GM23248 (cell line): Measurements from ENCODE around the gene PANX1.

Source experiments
- EZH2 ChIP-seq: fragments of 200-600 bp; sonication (generic); IDR thresholded peaks from 2 replicates; pipeline ENCODE4 v1.6.1; 2018; ENCODE audit warnings: antibody characterized with exemption, mild to moderate bottlenecking; ENCODE audit not compliant: insufficient read depth, poor library complexity, severe bottlenecking
- EZH2phosphoT487 ChIP-seq: fragments of 200-600 bp; sonication (generic); IDR thresholded peaks from 2 replicates; pipeline ENCODE4 v1.6.1; 2018; ENCODE audit warnings: antibody characterized with exemption, moderate library complexity, mild to moderate bottlenecking, low read depth; ENCODE audit not compliant: insufficient read depth

DNA sequence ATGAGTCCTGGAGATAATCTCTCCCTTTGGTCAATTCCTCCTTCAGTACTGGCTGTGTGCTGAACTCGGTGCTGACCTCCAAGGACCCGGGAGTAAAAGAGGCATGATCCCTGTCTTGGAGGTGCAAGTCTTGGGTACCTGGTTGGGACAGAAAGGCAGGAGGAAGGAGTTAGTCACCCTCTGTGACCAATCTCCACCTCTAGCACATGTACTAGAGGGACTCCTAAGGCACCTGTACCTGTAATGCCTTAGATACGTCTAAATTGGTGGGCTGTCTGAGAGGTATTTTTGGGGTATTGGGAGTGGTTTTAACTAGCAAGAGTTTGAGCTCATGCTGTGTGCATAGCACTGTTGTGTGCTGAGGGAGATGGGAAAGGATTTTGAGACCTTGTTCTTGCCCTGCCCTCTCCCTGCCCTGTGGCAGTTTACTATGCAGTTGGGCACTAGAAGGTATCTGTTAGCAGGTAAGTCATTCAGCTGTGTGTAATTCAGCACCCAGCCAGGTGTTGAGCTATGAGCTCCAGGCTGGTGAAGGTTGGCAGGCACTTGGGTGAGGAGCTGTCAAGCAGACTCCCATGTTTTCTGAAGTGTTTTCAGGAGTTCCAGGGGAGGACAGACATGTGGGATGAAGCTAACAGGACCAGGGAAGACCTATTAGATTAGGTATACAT lies 2.5 kb downstream of the PANX1 start:
- TF ChIP-seq EZH2 (no peak), EZH2phosphoT487 (no peak)
